DMS53 treated with DMSO at 0.1 percent for 48 hours (cell line): Measurements from ENCODE around the gene AKAP13.
"Not testable (repeated sequence)": the region's sequence is repeated elsewhere in the genome, so short reads cannot be mapped to it uniquely, and the experiment has no call there.

Source experiments
- DNase-seq: peaks from one replicate; lab custom pipeline; 2025; ENCODE audit not compliant: unreplicated experiment; lab: John Stamatoyannopoulos, UW

Gene AKAP13

DNA sequence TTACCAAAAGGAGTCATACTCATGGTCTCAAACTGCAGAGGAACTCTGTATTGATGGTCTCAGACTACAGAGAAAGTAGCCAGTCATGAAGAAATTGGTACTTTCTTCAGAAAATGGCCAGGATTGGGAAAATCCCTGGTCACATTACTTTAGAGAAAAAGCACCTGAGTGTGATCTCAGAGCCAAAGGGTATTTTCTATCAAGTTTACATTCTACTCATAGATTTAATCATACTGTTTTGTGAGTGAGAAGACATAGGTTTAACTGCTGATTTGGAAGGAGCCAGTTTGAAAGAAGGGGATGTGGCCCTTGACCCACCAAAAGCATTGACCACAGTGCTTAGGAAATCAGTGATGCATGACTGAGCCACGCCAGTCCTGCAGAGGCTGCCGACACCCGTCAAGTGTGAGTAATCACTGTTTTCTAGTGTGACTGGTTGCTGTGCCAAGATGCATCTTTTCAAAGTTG lies 203.6 kb downstream of the AKAP13 start:
- DNase-seq = no peak

GRCh38 chr15:85584872-85585271 lies 204.5 kb downstream of the AKAP13 start:
- no peak for DNase-seq

DNA sequence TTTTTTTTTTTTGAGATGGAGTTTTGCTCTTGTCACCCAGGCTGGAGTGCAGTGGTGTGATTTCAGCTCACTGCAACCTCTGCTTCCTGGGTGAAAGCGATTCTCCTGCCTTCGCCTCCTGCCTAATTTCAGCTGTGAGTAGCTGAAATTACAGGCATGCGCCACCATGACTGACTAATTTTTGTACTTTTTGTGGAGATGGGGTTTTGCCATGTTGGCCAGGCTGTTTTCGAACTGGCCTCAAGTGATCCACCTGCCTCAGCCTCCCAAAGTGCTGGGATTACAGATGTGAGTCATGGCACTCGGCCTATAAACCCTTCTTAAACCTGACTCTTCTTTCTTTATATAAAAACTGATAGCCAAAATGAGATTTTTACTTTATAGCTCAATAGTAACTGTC lies 205.8 kb downstream of the AKAP13 start:
- not testable (repeated sequence) for DNase-seq

GRCh38 chr15:85587707-85588411 lies 207.5 kb downstream of the AKAP13 start:
- no peak for DNase-seq

DNA sequence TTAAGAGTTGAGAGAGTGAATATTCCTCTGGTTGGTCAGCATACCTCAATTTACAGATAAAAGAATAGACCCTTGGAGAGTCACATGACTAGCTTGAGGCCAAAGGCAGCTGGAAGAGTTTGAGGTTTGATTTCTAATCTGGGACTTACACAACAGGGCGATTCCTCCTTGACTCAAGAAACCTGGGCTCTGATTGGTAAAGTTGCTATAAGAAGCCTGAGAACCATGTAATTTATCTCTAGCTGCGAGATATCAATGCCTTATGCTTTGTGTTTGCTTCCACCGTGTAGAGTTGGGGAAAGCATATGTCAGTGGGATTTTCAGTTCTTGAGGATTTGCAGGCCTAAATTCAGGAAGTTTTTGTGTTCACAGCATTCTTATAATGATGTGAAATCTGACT lies 208.3 kb downstream of the AKAP13 start:
- DNase-seq = no peak

DNA sequence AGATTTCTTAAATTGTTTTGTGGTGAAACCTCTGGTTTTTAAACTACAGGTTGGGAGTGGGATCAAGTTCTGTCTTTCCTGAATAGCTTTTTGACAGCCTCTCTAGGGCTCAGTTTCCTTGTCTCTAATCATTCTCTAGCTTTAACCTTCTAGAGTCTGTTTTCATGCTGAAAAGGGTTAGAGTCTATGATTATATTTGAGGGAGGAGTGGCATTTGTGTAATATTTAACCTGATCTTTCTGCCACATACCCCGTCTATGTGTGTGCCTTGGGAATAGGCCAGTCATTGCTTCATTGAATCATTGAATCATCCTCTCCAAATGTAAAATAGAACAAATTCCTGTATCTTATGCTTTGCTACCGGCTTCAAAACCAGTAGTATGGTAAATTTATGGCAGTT lies 209.4 kb downstream of the AKAP13 start:
- no peak for DNase-seq

DNA sequence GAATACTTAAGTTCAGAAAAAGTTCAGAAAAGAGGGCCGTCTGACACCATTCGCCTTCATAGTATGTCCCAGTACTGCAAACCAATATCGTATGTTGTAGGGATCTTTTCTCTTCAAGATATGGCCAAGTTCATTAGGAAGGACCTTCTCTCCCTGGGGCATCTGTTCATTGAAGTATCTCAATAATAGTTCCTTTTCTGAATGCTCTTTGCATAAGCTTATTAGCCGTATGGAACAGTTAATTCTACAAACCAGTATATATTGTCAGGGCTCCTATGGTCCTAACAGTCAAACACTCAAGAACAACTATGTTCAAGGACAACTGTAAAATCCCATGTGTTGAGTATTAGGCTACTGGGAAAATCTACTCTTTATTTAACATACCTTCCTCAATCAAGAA lies 211.2 kb downstream of the AKAP13 start:
- DNase-seq = no peak

- DNase-seq = no peak
Observed at GRCh38 chr15:85592148-85592547, 211.7 kb downstream of the AKAP13 start.

DNA sequence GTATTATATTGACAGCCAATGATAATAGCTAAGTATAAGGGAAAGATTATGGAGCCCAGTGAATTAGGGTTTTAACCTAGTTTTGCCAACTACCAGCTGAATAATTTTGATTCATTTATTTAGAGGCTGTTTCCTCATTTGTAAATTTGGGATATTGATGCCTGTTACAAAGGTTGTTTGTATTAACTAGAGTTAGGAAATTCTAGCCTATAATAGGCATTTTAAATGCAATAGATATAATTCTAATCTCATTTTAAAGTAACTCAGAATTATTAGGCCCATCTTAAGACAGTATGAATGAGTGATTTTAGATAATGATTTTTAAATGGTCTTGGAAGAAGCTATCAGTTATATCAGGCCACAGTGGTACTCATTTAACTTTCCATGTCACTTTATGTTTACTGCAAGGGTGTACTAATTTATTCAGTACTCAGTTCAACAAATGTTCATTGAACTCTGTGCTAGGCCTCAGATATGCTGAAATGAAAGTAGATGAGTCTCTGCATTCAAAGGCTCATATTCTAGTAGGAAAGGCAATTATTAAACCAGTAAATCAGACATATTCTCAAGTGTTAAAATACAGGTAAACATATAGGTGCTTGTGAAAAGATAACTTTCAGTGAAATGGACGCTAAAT lies 213.5 kb downstream of the AKAP13 start:
- DNase-seq = no peak

DNA sequence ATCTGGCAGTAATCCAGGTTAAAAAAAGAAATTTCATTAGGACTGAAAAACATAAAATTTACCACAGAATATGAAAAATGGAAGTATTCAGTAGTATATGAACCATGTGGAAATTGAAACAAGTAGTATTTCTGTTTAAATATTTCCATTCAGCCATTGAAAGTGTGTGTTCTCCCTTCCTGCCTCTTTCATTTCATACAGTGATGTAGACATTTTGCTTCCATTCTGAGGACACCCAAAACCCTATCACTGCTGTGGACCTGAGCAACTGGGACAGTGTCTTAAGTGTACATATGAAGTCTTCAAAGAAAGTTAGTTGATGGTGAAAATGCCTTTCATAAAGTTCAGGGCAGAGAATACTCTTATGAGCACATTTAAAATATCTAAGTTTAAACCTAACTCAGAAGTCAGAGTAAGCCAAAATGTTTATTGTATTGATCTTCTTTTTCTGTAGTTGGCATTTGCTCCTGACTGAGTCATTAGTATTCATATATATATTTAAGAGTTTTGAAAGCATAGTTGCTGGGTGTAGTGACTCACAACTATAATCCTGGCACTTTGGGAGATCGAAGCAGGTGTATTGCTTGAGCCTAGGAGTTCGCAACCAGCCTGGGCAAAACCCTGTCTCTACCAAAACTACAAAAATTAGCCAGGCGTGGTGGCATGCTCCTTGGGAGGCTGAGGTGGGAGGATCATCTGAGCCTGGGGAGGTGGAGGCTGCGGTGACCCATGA lies 215.6 kb downstream of the AKAP13 start:
- DNase-seq = no peak

GRCh38 chr15:85597155-85597815 lies 216.9 kb downstream of the AKAP13 start:
- no peak for DNase-seq

- DNase-seq = no peak
Observed at GRCh38 chr15:85598219-85598618, 217.8 kb downstream of the AKAP13 start.

DNA sequence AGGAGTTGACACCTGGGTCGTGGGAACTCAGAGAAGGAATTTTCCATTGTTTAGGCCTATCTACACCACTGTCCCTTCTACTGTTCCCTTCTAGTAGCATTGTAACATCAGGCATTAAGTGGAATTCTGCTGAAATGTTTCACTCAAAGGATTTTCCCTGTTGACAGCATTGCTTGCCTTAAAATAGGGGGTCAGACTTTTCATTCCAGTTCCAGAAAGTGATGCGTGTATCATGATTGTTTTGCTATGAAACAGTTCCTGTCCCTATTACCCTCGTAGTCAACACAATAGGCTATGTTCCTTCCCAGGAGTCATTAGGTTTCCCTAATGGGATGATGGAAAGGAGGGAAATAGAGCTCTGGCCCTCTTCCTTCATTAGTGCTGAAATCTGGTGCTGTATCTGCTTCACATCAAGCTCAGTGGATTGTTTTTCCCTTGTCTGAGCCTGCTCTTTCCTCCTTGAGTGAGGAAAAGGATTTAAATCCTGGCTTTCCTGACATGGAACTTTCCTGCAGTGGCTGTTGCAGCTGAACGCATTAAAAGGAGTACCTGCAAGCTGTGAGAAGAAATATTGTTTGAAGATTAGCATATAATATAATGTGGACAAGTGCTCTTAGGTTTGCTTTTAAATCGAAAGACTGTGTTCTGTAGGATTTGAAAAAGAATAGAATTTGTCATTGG lies 218.5 kb downstream of the AKAP13 start:
- DNase-seq = no peak

- no peak for DNase-seq
Observed at GRCh38 chr15:85600001-85600400, 219.6 kb downstream of the AKAP13 start.

- no peak for DNase-seq
Observed at GRCh38 chr15:85603160-85603559, 222.8 kb downstream of the AKAP13 start.

DNA sequence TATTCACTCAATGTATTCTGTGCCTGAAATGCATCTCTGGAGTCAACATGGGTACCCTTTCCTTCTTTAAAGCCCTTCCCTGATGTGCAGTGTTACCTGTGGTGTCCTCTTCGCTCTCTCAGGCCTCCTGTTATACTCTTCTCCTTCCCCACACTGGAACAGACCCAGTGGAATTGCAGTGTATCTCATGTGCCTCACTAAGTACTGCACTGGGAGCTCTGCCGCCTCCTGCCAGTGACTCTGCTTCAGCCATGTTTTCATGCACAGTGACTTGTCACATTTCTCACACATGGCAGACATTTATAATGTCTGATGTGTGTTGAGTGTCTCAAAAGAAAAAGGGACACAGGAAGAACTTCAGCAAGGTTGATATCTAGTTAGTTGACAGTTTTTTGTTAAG lies 223.3 kb downstream of the AKAP13 start:
- DNase-seq = no peak

DNA sequence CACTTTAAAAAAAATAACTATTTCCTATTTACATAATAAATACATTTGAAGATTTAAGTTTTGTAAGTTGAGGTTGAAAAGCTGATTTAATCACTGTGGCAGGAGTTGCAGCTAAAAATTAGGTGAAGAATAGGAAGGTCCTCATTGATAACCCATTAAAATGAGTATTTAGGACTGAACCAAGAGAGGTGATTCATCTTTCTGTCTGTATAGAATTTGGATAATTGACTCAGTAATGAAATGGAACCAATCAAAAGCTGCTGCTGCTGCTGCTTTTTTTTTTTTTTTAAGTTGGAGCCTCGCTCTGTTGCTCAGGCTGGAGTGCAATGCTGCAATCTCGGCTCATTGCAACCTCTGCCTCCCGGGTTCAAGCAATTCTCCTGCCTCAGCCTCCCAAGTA lies 223.8 kb downstream of the AKAP13 start:
- no peak for DNase-seq

GRCh38 chr15:85606738-85607137 lies 226.3 kb downstream of the AKAP13 start:
- DNase-seq = no peak

- DNase-seq = no peak
Observed at GRCh38 chr15:85607141-85607806, 226.9 kb downstream of the AKAP13 start.

GRCh38 chr15:85607842-85608241 lies 227.4 kb downstream of the AKAP13 start:
- DNase-seq = no peak
